Activated T-helper 2 cell treated with anti-CD3 and anti-CD28 coated beads, Interferon-gamma antibody, Interleukin-2, Interleukin-4, amounts not matched to agents 10 μg/mL and 5 μg/mL and 100 μg/mL, durations not matched to agents 14 hours and 24 hours and 36 hours (primary cell): ENCODE measurements around the gene SCG3. TPM values are rescaled to one million over a fixed set of nuclear protein-coding genes. Genes with fewer than 3 reads are reported as not detected.

Experiments
- DNase-seq: peaks from one replicate; pipeline ENCODE4 v3.0.0; 2021; ENCODE audit warnings: low spot score
- H3K27ac Mint-ChIP-seq: one replicate; pipeline ENCODE4 v1.8.0; 2021; ENCODE audit warnings: mixed read lengths
- H3K27me3 Mint-ChIP-seq: one replicate; pipeline ENCODE4 v1.8.0; 2021; ENCODE audit warnings: low read depth, mixed read lengths
- H3K36me3 Mint-ChIP-seq: one replicate; pipeline ENCODE4 v1.8.0; 2021; ENCODE audit warnings: low read depth, mixed read lengths
- H3K4me1 Mint-ChIP-seq: one replicate; pipeline ENCODE4 v1.8.0; 2021; ENCODE audit warnings: low read depth, mixed read lengths
- H3K4me3 Mint-ChIP-seq: one replicate; pipeline ENCODE4 v1.8.0; 2021; ENCODE audit warnings: low read depth, mild to moderate bottlenecking, moderate library complexity, mixed read lengths
- H3K9me3 Mint-ChIP-seq: one replicate; pipeline ENCODE4 v1.8.0; 2021; ENCODE audit warnings: mixed read lengths
- intact Hi-C: fragments of 100-400 bp; cut with micrococcal nuclease; formaldehyde crosslinking; loops from one replicate; pipeline ENCODE4 v1.15.1; 2023
- total RNA-seq: library from RNA; stranded (reverse); gene quantifications from 2 replicates; pipeline ENCODE4 v1.2.3, GENCODE V29; 2022

Gene SCG3
- total RNA-seq, 1 donor from 2014 or later, result not detected

- Mint-ChIP-seq H3K4me3 (peak within 1 kb of the TSS; percentile 78), H3K36me3 (peaks cover 6% of the 10 kb centered on the region), H3K27ac (peak within 1 kb of the TSS; percentile 74), H3K4me1 (peaks cover 40% of the 10 kb centered on the region), H3K27me3 (peaks cover 6% of the 10 kb centered on the region), H3K9me3 (no peaks in the 10 kb centered on the region)
- peak; percentile 59 for DNase-seq
- intact Hi-C loops, result loop anchor here (2.0 to 10.0 kb wide), 4 partner anchors 39 to 517 kb away; partner anchors contain the start of genes LEO1 and TMOD3
Observed at GRCh38 chr15:51737522-51738305, 56.4 kb downstream of the SCG3 start, which contains the start of gene LYSMD2. TSS of gene LYSMD2 (minus strand) at chr15:51737655. CDS start at chr15:51737622, 33 bp downstream.

DNA sequence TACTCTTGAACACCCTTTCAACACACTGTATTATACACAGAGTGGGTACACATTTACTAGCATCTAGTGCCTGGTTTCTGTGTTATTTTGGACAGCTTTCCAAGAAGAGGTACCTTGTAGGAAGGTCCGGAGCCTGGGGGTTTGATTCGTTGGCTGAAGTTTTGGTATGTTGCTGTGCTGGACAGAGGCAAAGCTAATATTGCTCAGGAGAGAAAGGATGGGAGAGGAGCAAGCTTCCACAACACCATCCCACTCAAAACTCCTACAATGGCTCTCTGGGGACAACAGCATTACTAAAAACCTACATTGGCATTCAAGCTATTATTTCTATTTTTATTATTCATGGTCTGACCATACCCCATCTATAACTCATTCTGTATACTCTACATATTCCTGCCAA, 57.2 kb downstream of the SCG3 start:
- Mint-ChIP-seq H3K4me3 (peak overlapping the region; percentile 68), H3K27me3 (peaks cover 13% of the 10 kb centered on the region)
- intact Hi-C loops, result loop anchor here (2.0 to 10.0 kb wide), 4 partner anchors 38 to 516 kb away; partner anchors contain the start of genes LEO1 and TMOD3

DNA sequence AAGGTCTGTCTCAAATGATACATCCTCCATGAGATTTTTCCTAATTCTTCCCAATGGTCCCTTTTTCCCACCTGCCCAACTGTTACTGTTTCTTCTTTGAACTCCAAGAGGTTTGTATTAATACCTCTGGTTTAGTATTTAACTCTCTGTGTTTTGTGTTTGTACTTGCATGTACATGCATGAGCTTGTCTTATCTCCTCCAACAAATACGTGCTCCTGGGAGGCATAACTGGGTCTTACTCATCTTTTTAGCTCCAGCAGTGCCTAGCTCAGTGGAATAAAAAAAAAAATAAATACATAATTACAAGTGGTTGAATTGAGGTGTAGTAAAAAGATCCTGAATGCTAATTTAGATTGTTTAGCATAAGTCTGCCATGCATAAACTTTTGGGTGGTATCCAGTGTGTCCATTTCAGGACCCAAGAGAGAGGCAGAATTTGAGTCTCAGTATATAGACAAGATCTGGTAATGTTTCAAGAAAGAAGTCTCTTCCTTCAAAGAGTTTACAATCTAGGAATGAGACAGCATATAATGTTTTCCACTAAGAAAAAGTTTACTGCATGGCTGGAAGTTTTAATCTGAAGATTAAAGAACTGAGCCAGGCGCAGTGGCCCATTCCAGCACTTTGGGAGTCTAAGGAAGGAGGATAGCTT, 57.9 kb downstream of the SCG3 start:
- no peak overlapping the region for H3K27ac Mint-ChIP-seq
- no peak for DNase-seq
- H3K4me1 Mint-ChIP-seq, result peaks cover 30% of the 10 kb centered on the region
- intact Hi-C loops, result loop anchor here (2.0 to 10.0 kb wide), 4 partner anchors 38 to 516 kb away; partner anchors contain the start of genes LEO1 and TMOD3
- peak overlapping the region; percentile 20 for H3K4me3 Mint-ChIP-seq
- no peaks in the 10 kb centered on the region for H3K9me3 Mint-ChIP-seq
- H3K27me3 Mint-ChIP-seq, result peaks cover 19% of the 10 kb centered on the region
- no peaks in the 10 kb centered on the region for H3K36me3 Mint-ChIP-seq

More for the DNA sequence above, 57.2 kb downstream of the SCG3 start:
- no peaks in the 10 kb centered on the region for H3K9me3 Mint-ChIP-seq
- H3K4me1 Mint-ChIP-seq, result peaks cover 31% of the 10 kb centered on the region
- H3K27ac Mint-ChIP-seq, result peak overlapping the region; percentile 74
- no peak for DNase-seq
- H3K36me3 Mint-ChIP-seq, result peaks cover under 1% of the 10 kb centered on the region

- intact Hi-C loops, result no loop called here
- Mint-ChIP-seq H3K36me3 (no peaks in the 10 kb centered on the region), H3K27me3 (peaks cover 68% of the 10 kb centered on the region)
Observed at GRCh38 chr15:51749307-51749706, 68.0 kb downstream of the SCG3 start.

GRCh38 chr15:51750186-51750585, 68.9 kb downstream of the SCG3 start:
- DNase-seq, result no peak
- H3K27ac Mint-ChIP-seq, result no peak overlapping the region
- no peaks in the 10 kb centered on the region for H3K36me3 Mint-ChIP-seq
- peaks cover 9% of the 10 kb centered on the region for H3K4me1 Mint-ChIP-seq
- peaks cover 68% of the 10 kb centered on the region for H3K27me3 Mint-ChIP-seq
- intact Hi-C loops, result no loop called here
- H3K9me3 Mint-ChIP-seq, result no peaks in the 10 kb centered on the region
- peak overlapping the region; percentile 45 for H3K4me3 Mint-ChIP-seq

More at GRCh38 chr15:51749307-51749706, 68.0 kb downstream of the SCG3 start:
- no peak overlapping the region for H3K27ac Mint-ChIP-seq
- peaks cover 9% of the 10 kb centered on the region for H3K4me1 Mint-ChIP-seq
- no peak overlapping the region for H3K4me3 Mint-ChIP-seq
- H3K9me3 Mint-ChIP-seq, result no peaks in the 10 kb centered on the region
- no peak for DNase-seq

GRCh38 chr15:51750792-51751696, 69.7 kb downstream of the SCG3 start, which contains the start of gene TMOD2:
TSS of gene TMOD2 (plus strand) at chr15:51751597. CDS start at chr15:51766442, 14,845 bp downstream.
- intact Hi-C loops, result no loop called here
- H3K4me3 Mint-ChIP-seq, result peak within 1 kb of the TSS; percentile 79

DNA sequence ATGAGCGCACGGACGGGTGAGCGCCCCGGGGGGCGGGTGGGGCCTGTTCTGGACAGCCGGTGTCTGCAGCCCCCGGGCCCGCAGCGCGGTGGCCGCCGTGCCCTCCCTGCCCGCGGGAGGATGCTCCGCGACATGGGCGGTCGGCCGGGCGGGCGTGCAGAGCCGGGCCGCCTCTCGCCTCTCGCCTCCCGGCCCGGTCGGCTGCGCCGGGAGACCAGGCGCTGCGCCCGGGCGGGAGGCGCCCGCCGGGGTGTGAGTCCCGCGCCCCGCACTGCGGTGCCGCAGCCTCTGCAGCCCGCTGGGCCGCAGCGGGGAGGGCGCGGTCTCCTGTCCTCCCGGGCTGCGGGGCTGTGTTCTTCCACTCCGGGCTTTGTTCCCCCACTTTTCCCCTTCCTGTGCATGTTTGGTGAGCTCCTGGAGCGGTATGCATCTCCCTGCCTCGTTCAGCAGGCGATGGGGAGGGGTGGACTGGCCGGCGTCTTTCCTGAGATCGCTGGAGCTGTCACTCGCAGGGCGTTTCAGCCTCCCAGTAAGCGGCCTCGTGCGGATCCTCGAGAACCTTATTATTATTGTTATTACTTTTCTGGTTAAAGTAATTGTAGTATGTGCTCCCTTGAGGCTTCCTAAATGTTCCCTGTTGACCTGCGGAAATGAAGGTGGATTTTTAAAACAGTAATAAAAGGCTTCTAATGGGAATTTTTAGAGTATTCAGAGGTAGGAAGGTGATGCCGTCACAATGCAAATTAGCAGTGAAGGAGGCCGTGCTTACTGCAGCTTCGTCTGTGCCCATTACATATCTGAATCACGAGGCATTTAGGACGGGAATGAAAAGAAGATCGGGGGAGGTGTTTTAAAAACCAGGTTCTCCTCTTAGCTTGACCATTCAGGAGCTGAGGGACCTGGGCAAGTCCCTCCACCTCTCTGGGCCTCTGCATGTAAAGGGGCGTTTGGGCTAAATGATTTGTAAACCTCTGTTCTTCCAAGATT, 70.7 kb downstream of the SCG3 start:
- Mint-ChIP-seq H3K9me3 (no peaks in the 10 kb centered on the region), H3K4me3 (peak overlapping the region; percentile 79), H3K4me1 (peaks cover 9% of the 10 kb centered on the region), H3K27me3 (peaks cover 61% of the 10 kb centered on the region), H3K36me3 (no peaks in the 10 kb centered on the region), H3K27ac (no peak overlapping the region)
- intact Hi-C loops, result no loop called here
- DNase-seq, result no peak

More at GRCh38 chr15:51750792-51751696, 69.7 kb downstream of the SCG3 start, which contains the start of gene TMOD2:
- DNase-seq, result no peak
- no peaks in the 10 kb centered on the region for H3K36me3 Mint-ChIP-seq
- peaks cover 9% of the 10 kb centered on the region for H3K4me1 Mint-ChIP-seq
- no peaks in the 10 kb centered on the region for H3K9me3 Mint-ChIP-seq
- H3K27ac Mint-ChIP-seq, result no peak within 1 kb of the TSS
- H3K27me3 Mint-ChIP-seq, result peaks cover 65% of the 10 kb centered on the region

- H3K9me3 Mint-ChIP-seq, result no peaks in the 10 kb centered on the region
- intact Hi-C loops, result no loop called here
- H3K27me3 Mint-ChIP-seq, result peaks cover 58% of the 10 kb centered on the region
Observed at GRCh38 chr15:51752888-51753287, 71.6 kb downstream of the SCG3 start.

GRCh38 chr15:51754267-51754666, 73.0 kb downstream of the SCG3 start:
- Mint-ChIP-seq H3K4me3 (no peak overlapping the region), H3K27ac (no peak overlapping the region), H3K36me3 (no peaks in the 10 kb centered on the region), H3K27me3 (peaks cover 64% of the 10 kb centered on the region), H3K9me3 (no peaks in the 10 kb centered on the region), H3K4me1 (peaks cover 7% of the 10 kb centered on the region)
- DNase-seq, result no peak
- intact Hi-C loops, result no loop called here

More at GRCh38 chr15:51752888-51753287, 71.6 kb downstream of the SCG3 start:
- H3K4me3 Mint-ChIP-seq, result peak overlapping the region; percentile 72
- H3K36me3 Mint-ChIP-seq, result no peaks in the 10 kb centered on the region
- peaks cover 9% of the 10 kb centered on the region for H3K4me1 Mint-ChIP-seq
- no peak overlapping the region for H3K27ac Mint-ChIP-seq
- no peak for DNase-seq

DNA sequence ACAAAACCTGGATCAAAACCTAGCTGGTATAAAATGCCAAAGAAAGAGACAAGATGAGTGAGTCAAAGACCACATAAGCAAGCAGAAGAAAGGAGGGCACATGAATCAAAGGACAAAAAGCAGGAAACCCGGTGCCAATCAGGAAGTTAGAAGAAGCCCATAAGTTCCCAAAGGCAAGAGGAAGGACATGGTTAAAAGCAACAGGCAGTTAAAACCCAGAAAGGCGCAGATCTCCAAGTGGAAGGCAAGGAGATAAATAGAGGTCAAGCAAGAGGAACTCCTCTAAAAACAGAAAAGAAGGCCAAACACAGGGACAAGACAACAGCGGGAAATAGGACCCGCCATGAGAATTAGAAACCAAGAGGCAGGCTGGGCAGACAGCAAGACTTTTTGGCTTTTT, 74.5 kb downstream of the SCG3 start:
- Mint-ChIP-seq H3K9me3 (no peaks in the 10 kb centered on the region), H3K4me3 (no peak overlapping the region), H3K4me1 (peaks cover 7% of the 10 kb centered on the region), H3K27me3 (peaks cover 50% of the 10 kb centered on the region), H3K36me3 (no peaks in the 10 kb centered on the region), H3K27ac (no peak overlapping the region)
- intact Hi-C loops, result no loop called here
- no peak for DNase-seq

DNA sequence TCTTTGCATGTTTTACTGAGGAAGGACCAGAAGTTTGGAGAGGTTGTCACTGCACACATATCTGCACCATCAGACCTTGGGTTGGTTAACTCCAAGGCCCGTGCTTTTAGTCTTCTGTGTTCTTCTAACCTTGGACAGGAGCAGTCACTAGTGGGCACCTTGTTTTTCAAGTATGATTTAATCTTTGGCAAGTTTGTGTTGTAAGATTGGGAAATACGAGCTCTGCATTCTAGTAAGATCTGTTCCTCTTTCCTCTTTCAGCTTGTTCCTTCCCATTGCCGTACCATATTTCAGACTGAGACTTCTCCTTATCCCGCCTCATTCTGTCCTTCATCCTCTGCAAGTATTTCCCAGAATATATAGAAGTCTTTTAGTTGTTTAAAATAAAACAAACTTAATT, 75.2 kb downstream of the SCG3 start:
- intact Hi-C loops, result no loop called here
- H3K36me3 Mint-ChIP-seq, result no peaks in the 10 kb centered on the region
- peaks cover 5% of the 10 kb centered on the region for H3K4me1 Mint-ChIP-seq
- H3K27ac Mint-ChIP-seq, result no peak overlapping the region
- no peaks in the 10 kb centered on the region for H3K9me3 Mint-ChIP-seq
- H3K4me3 Mint-ChIP-seq, result no peak overlapping the region
- DNase-seq, result no peak
- peaks cover 48% of the 10 kb centered on the region for H3K27me3 Mint-ChIP-seq
